ENCODE measurements around the gene PUS7L.

Gene PUS7L

DNA sequence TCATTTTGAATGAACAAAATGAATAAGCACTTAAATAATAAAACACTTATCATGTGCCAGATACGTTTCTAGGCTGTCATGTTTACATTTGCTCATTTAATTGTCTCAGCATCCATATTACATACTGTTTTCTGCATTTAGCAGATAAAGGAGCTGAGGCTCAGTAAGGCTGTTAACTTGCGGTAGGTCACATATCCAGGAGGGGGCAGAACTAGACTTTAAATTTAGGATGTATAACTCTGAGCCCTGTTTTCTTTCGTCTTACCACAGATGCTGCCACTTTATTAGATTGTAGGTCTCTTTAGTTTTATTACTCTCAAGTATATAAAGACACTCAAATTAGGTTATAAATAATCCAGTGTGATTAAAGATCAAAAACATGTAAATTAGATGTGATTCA lies 17.9 kb upstream of the PUS7L start:
- no peak for DNase-seq (ENCODE audit: extremely low read depth, insufficient read length)
- TF ChIP-seq, protein P1, sequence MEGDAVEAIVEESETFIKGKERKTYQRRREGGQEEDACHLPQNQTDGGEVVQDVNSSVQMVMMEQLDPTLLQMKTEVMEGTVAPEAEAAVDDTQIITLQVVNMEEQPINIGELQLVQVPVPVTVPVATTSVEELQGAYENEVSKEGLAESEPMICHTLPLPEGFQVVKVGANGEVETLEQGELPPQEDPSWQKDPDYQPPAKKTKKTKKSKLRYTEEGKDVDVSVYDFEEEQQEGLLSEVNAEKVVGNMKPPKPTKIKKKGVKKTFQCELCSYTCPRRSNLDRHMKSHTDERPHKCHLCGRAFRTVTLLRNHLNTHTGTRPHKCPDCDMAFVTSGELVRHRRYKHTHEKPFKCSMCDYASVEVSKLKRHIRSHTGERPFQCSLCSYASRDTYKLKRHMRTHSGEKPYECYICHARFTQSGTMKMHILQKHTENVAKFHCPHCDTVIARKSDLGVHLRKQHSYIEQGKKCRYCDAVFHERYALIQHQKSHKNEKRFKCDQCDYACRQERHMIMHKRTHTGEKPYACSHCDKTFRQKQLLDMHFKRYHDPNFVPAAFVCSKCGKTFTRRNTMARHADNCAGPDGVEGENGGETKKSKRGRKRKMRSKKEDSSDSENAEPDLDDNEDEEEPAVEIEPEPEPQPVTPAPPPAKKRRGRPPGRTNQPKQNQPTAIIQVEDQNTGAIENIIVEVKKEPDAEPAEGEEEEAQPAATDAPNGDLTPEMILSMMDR (IDR thresholded peaks at IDR 0.05; ENCODE audit: insufficient read depth, low read length, poor library complexity, severe bottlenecking), result peak; percentile 42
- Histone ChIP-seq H3K4me3 (replicated peaks; ENCODE audit: low read depth, low read length) (no peak overlapping the region), H3K27me3 (replicated peaks; ENCODE audit: control insufficient read depth, insufficient read depth, low read length) (no peaks in the 10 kb centered on the region), H3K36me3 (ENCODE audit: control insufficient read depth, insufficient read depth, low read length) (peaks cover 5% of the 10 kb centered on the region)

DNA sequence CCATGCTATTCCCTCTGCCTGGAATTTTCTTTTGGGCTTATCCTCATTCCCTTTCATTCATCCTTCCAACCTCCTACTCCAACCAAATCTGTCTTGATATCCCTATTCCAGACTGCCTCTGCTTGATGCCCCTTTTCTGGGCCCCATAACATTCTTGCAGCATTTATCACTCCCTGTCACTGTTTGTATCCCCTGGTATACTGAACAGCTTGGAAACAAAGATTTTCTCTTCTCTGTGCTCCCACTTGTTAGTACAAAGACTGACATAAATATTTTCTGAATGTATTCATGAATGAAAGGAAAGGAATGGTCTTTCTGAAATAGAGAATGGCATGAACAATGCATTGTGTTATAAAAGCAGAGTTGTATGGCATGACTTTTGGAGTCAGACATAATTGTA lies 7.7 kb upstream of the PUS7L start:
- TF ChIP-seq, protein P1 (IDR thresholded peaks at IDR 0.05; ENCODE audit: insufficient read depth, low read length, poor library complexity, severe bottlenecking), result no peak
- no peak for DNase-seq (ENCODE audit: extremely low read depth, insufficient read length)
- H3K4me3 ChIP-seq (replicated peaks; ENCODE audit: low read depth, low read length), result no peak overlapping the region
- no peaks in the 10 kb centered on the region; the same call in 1 of the 2 replicates for H3K36me3 ChIP-seq (ENCODE audit: control insufficient read depth, insufficient read depth, low read length)
- no peaks in the 10 kb centered on the region for H3K27me3 ChIP-seq (replicated peaks; ENCODE audit: control insufficient read depth, insufficient read depth, low read length)

DNA sequence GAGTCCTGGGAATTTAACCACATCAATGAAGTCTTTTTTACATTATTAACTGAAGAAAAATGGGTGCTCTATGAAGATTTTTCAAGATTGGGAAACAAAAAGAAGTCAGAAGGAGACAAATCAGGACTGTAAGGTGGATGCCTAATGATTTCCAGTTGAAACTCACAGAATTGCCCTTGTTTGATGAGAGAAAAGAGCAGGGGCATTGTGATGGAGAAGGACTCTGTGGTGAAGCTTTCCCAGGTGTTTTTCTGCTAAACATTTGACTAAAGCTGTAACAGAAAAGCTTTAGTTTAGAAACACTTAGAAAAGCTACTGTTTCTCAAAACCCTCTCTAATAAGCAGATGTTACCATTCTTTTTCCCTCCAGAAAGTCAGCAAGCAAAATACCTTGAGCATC lies 5.9 kb upstream of the PUS7L start:
- H3K36me3 ChIP-seq (ENCODE audit: control insufficient read depth, insufficient read depth, low read length), result no peaks in the 10 kb centered on the region; the same call in 1 of the 2 replicates
- no peaks in the 10 kb centered on the region for H3K27me3 ChIP-seq (replicated peaks; ENCODE audit: control insufficient read depth, insufficient read depth, low read length)
- H3K4me3 ChIP-seq (replicated peaks; ENCODE audit: low read depth, low read length), result no peak overlapping the region
- TF ChIP-seq, protein P1 (IDR thresholded peaks at IDR 0.05; ENCODE audit: insufficient read depth, low read length, poor library complexity, severe bottlenecking), result no peak
- no peak for DNase-seq (ENCODE audit: extremely low read depth, insufficient read length)

DNA sequence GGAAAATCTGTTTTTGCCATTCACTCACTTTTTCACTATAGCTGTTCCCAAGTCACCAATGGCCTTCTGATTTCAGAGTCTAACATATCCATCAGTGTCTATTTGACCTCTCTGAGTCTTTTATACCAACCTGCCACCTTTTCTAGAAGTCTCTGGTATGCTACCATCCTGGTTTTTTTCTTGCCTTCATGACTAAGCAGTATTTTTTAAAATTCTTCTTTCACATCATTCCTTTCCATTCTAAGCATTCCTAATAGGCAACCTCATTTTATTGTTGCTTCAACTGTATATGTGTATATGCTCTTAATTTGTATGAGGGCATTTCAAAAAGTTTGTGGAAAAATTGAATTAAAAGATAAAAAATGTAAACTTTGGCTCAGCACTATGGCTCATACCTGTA lies 5.2 kb upstream of the PUS7L start:
- Histone ChIP-seq H3K36me3 (ENCODE audit: control insufficient read depth, insufficient read depth, low read length) (no peaks in the 10 kb centered on the region; the same call in 1 of the 2 replicates), H3K4me3 (replicated peaks; ENCODE audit: low read depth, low read length) (no peak overlapping the region), H3K27me3 (replicated peaks; ENCODE audit: control insufficient read depth, insufficient read depth, low read length) (no peaks in the 10 kb centered on the region)
- DNase-seq (ENCODE audit: extremely low read depth, insufficient read length), result no peak
- TF ChIP-seq, protein P1 (IDR thresholded peaks at IDR 0.05; ENCODE audit: insufficient read depth, low read length, poor library complexity, severe bottlenecking), result no peak

DNA sequence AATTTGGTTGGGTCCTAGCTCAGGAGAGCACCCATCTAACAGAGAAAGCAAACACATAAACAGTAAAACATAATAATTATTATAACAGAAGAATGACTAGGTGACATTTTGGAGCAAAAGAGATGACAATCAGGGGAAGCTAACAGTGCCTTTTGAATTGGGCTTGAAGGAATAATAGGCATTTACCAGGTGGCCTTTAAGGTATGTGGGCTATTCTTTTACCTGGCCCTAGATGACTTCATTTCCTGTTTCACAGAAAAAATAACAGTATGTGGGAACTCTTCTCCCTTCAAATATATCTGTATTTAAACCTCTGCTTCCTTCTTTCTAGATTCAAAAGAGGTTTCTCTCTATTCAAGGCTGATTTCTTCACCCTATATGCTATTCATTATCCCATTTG lies 4.0 kb upstream of the PUS7L start:
- Histone ChIP-seq H3K4me3 (replicated peaks; ENCODE audit: low read depth, low read length) (no peak overlapping the region), H3K27me3 (replicated peaks; ENCODE audit: control insufficient read depth, insufficient read depth, low read length) (no peaks in the 10 kb centered on the region), H3K36me3 (ENCODE audit: control insufficient read depth, insufficient read depth, low read length) (no peaks in the 10 kb centered on the region; the same call in 1 of the 2 replicates)
- DNase-seq (ENCODE audit: extremely low read depth, insufficient read length), result no peak
- TF ChIP-seq, protein P1 (IDR thresholded peaks at IDR 0.05; ENCODE audit: insufficient read depth, low read length, poor library complexity, severe bottlenecking), result no peak

DNA sequence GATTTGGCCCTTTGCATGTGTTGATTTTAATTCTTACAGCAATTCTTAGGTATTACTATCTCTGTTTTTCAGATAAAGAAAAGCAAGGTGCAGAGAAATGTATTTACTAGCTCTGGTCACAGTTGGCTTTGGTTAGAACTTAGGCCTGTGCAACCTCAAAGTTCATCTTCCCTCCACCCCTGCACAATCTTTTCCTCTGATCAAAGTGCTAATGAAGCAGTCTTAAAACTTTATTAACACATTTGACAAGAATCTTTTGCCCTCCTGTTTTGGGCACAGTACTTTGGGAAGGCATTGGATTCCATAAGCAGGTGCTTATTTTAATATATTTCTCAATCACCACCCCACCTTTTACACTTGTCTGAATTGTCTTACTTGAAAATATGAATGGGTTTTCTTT lies 2.9 kb upstream of the PUS7L start:
- TF ChIP-seq, protein P1 (IDR thresholded peaks at IDR 0.05; ENCODE audit: insufficient read depth, low read length, poor library complexity, severe bottlenecking), result no peak
- no peak for DNase-seq (ENCODE audit: extremely low read depth, insufficient read length)
- Histone ChIP-seq H3K4me3 (replicated peaks; ENCODE audit: low read depth, low read length) (peak overlapping the region; percentile 20), H3K36me3 (ENCODE audit: control insufficient read depth, insufficient read depth, low read length) (no peaks in the 10 kb centered on the region; the same call in 1 of the 2 replicates), H3K27me3 (replicated peaks; ENCODE audit: control insufficient read depth, insufficient read depth, low read length) (no peaks in the 10 kb centered on the region)
